Vagina (tissue), 2 donors: Measurements from ENCODE around the gene LRRIQ1.

ENCODE experiments used
- POLR2A ChIP-seq, 2 donors: fragments of 450-650 bp; IDR thresholded peaks; one replicate each; pipeline ENCODE4 v1.6.1; 2017; ENCODE audit warnings: antibody characterized with exemption in 2 of 2, mild to moderate bottlenecking in 2 of 2, moderate library complexity in 2 of 2
- POLR2AphosphoS5 ChIP-seq, 2 donors: sonication (generic); formaldehyde crosslinking; IDR thresholded peaks; one replicate each; pipeline ENCODE4 v1.9.0; 2017; ENCODE audit warnings: antibody characterized with exemption in 2 of 2, mild to moderate bottlenecking in 2 of 2, low read depth in 1 of 2; ENCODE audit not compliant: insufficient read depth in 1 of 2
- TF ChIP-seq, protein P1 (sequence below), 3 experiments: fragments of 450-650 bp in 2 of 3; fragments of 200-600 bp in 1 of 3; sonication (generic) in 1 of 3; IDR thresholded peaks; one replicate each; pipeline ENCODE4 v1.5.1; 2017 to 2019; ENCODE audit warnings: antibody characterized with exemption in 3 of 3, mild to moderate bottlenecking in 2 of 3, moderate library complexity in 2 of 3

DNA sequence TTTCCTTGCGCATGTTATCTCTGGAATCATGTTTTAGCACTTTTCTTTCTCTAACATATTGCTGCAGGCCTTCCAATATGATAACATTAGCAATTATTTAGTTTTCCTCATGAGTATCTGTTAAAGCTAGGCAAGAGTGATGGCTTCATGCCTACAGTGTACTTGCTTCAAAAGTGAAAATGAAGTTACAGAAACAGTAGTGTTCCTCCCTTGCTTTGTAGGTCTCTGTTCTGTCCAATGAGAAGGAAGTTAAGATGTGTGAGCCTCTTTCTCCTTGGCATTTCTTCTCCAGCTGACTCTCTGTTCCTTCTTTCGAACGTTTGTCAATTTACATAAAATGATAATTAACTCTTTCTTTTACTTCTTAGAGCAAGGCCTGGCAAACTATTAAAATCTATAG, 22.2 kb downstream of the LRRIQ1 start:
- TF ChIP-seq, protein P1, sequence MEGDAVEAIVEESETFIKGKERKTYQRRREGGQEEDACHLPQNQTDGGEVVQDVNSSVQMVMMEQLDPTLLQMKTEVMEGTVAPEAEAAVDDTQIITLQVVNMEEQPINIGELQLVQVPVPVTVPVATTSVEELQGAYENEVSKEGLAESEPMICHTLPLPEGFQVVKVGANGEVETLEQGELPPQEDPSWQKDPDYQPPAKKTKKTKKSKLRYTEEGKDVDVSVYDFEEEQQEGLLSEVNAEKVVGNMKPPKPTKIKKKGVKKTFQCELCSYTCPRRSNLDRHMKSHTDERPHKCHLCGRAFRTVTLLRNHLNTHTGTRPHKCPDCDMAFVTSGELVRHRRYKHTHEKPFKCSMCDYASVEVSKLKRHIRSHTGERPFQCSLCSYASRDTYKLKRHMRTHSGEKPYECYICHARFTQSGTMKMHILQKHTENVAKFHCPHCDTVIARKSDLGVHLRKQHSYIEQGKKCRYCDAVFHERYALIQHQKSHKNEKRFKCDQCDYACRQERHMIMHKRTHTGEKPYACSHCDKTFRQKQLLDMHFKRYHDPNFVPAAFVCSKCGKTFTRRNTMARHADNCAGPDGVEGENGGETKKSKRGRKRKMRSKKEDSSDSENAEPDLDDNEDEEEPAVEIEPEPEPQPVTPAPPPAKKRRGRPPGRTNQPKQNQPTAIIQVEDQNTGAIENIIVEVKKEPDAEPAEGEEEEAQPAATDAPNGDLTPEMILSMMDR (IDR thresholded peaks at IDR 0.05) = no peak
- TF ChIP-seq POLR2A (IDR thresholded peaks at IDR 0.05) = no peak
- TF ChIP-seq POLR2AphosphoS5 (IDR thresholded peaks at IDR 0.05; ENCODE audit: insufficient read depth in 1 of 2, low read depth in 1 of 2) = no peak
